GM13977 (cell line): ENCODE results near the gene PRPF6.

ENCODE experiments used
- DNase-seq: peaks from one replicate; pipeline ENCODE4 v3.0.0; 2012; ENCODE audit warnings: low spot score
- CTCF ChIP-seq: IDR thresholded peaks from 2 replicates; pipeline ENCODE4 v1.5.1; 2012; ENCODE audit warnings: mild to moderate bottlenecking, control low read depth; ENCODE audit not compliant: insufficient read depth; ENCODE audit errors: extremely low read depth, missing control alignments
- in situ Hi-C: fragments of 300-500 bp; cut with MboI; formaldehyde crosslinking; loops from one replicate; pipeline ENCODE4 v1.12.0; 2022; ENCODE audit warnings: low sequenced_read_pairs, low pct_unique_long_range_greater_than_20kb, mixed read lengths, inconsistent platforms; ENCODE audit not compliant: unreplicated experiment

The PRPF6 gene

GRCh38 chr20:63961664-63962425 is 19.1 kb upstream of the PRPF6 start:
- TF ChIP-seq CTCF, result no peak
- DNase-seq, result no peak
- in situ Hi-C loops, result no loop called here

GRCh38 chr20:63962426-63963347 is 18.2 kb upstream of the PRPF6 start:
- no peak for DNase-seq
- TF ChIP-seq CTCF, result no peak
- in situ Hi-C loops, result no loop called here

- in situ Hi-C loops, result no loop called here
- DNase-seq, result no peak
- TF ChIP-seq CTCF, result no peak
Observed at GRCh38 chr20:63963348-63963741, 17.6 kb upstream of the PRPF6 start.

- no peak for DNase-seq
- in situ Hi-C loops, result no loop called here
- no peak for TF ChIP-seq CTCF
Observed at GRCh38 chr20:63963784-63964301, 17.1 kb upstream of the PRPF6 start.

GRCh38 chr20:63964412-63964811 is 16.5 kb upstream of the PRPF6 start:
- DNase-seq, result no peak
- TF ChIP-seq CTCF, result no peak
- in situ Hi-C loops, result no loop called here

- in situ Hi-C loops, result no loop called here
- TF ChIP-seq CTCF, result no peak
- no peak for DNase-seq
Observed at GRCh38 chr20:63966172-63966943, 14.6 kb upstream of the PRPF6 start.
